Muscle layer of duodenum (tissue), 2 donors: ENCODE measurements around the gene PNP.
"Not testable (repeated sequence)": the region's sequence is repeated elsewhere in the genome, so short reads cannot be mapped to it uniquely, and the experiment has no call there.

Source experiments
- H3K27ac ChIP-seq: one replicate; pipeline ENCODE4 v1.7.0; 2013; ENCODE audit warnings: mild to moderate bottlenecking, low read length
- H3K27me3 ChIP-seq: one replicate; pipeline ENCODE4 v1.7.0; 2013; ENCODE audit warnings: low read depth, mild to moderate bottlenecking, control low read depth, low read length
- H3K36me3 ChIP-seq, 2 donors: one replicate each; pipeline ENCODE4 v1.7.0; 2013; ENCODE audit warnings: low read length in 2 of 2, control low read depth in 1 of 2, mild to moderate bottlenecking in 1 of 2; ENCODE audit not compliant: insufficient read depth in 2 of 2, control insufficient read depth in 1 of 2
- H3K4me1 ChIP-seq, 2 donors: one replicate each; pipeline ENCODE4 v1.7.0; 2013; ENCODE audit warnings: low read length in 2 of 2, mild to moderate bottlenecking in 2 of 2, control low read depth in 1 of 2, moderate library complexity in 1 of 2; ENCODE audit not compliant: insufficient read depth in 2 of 2, control insufficient read depth in 1 of 2
- H3K4me3 ChIP-seq, 2 donors: one replicate each; pipeline ENCODE4 v1.7.0; 2013; ENCODE audit warnings: low read length in 2 of 2, low read depth in 1 of 2, mild to moderate bottlenecking in 1 of 2
- H3K9me3 ChIP-seq, 2 donors: one replicate each; pipeline ENCODE4 v1.7.0; 2013; ENCODE audit warnings: low read length in 2 of 2, control low read depth in 1 of 2, mild to moderate bottlenecking in 1 of 2; ENCODE audit not compliant: control insufficient read depth in 1 of 2
- donor health status: healthy.

PNP gene

GRCh38 chr14:20435582-20436362, 33.4 kb upstream of the PNP start, which contains the start of gene KLHL33:
Gene KLHL33 (minus strand): TSS chr14:20436166. CDS start chr14:20435811, 355 bp downstream.
- Histone ChIP-seq H3K36me3 (no peaks in the 10 kb centered on the region), H3K27me3 (no peaks in the 10 kb centered on the region), H3K4me1 (peaks cover 0 to 9% of the 10 kb centered on the region in 2 donors), H3K27ac (no peak within 1 kb of the TSS), H3K4me3 (peak within 1 kb of the TSS; percentile 31 to 67), H3K9me3 (no peaks in the 10 kb centered on the region)

- Histone ChIP-seq H3K27ac (no peak overlapping the region), H3K4me3 (no peak overlapping the region), H3K4me1 (peaks cover 0 to 9% of the 10 kb centered on the region in 2 donors), H3K9me3 (no peaks in the 10 kb centered on the region), H3K36me3 (no peaks in the 10 kb centered on the region), H3K27me3 (no peaks in the 10 kb centered on the region)
Measured at GRCh38 chr14:20436363-20436755, 32.8 kb upstream of the PNP start.

DNA sequence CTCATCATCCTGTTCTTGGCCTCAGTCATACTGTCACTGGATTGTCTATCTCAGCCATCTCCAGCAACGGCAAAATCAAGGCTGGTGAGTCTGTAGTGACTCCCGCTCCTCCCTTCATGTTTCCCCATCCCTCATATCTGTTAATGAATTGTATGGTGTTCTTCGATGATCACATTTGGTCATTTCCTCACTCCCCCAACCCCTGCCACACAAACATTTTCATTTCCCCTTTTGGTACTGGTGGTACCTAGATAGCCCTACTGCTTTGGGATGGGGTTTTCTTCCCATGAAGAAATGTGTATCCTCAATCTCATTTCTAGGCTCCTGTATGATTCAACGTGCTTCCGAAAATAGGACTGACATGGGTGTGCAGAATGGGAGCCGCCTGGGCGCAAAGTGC, 30.5 kb upstream of the PNP start:
- Histone ChIP-seq H3K4me3 (no peak overlapping the region), H3K36me3 (no peaks in the 10 kb centered on the region), H3K27me3 (no peaks in the 10 kb centered on the region), H3K9me3 (no peaks in the 10 kb centered on the region), H3K4me1 (peaks cover 0 to 9% of the 10 kb centered on the region in 2 donors), H3K27ac (no peak overlapping the region)

DNA sequence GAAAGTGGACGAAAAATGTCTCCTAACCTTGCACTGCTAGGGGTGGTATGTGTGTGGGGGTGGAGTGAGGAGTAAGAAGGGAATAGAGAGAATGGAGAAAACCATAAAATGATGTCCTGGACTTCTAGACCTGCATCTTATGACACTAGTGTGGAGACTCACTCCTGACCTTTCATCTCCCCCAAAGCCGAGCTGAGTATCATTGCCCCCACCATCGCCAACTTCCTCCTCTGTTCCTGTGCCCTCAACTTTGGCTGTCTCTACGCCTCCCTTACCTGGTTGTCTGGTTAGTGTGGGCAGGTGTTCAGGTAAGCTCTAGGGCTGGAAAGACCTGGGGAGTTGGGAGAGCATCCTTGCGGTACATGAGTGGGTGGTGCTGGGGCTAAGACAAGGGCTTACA, 28.7 kb upstream of the PNP start:
- no peaks in the 10 kb centered on the region for H3K27me3 ChIP-seq
- no peak overlapping the region for H3K27ac ChIP-seq
- H3K36me3 ChIP-seq = peaks cover 0 to 3% of the 10 kb centered on the region in 2 donors
- no peak overlapping the region for H3K4me3 ChIP-seq
- H3K9me3 ChIP-seq = no peaks in the 10 kb centered on the region
- no peaks in the 10 kb centered on the region for H3K4me1 ChIP-seq

DNA sequence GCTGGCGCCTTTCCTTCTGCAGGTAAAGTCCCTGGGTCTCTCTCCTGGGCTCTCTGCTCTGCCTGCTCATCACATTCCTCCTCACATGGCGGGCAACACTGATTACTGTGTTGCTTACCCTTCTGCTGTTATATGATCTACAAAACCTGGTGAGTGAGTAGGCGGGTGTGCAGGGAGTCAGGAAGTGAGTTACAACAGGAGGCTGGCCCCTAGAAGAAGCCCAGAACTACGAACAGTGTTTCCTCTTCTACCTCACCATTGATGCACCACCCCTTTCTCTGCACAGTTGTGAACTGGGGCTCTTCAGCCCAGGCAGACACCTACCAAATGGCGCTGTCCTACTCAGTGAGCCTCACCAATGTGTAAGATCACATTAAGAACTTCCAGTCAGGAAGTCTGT, 28.3 kb upstream of the PNP start:
- Histone ChIP-seq H3K9me3 (no peaks in the 10 kb centered on the region), H3K4me1 (no peaks in the 10 kb centered on the region), H3K27me3 (no peaks in the 10 kb centered on the region), H3K4me3 (no peak overlapping the region), H3K36me3 (peaks cover 0 to 7% of the 10 kb centered on the region in 2 donors), H3K27ac (no peak overlapping the region)

DNA sequence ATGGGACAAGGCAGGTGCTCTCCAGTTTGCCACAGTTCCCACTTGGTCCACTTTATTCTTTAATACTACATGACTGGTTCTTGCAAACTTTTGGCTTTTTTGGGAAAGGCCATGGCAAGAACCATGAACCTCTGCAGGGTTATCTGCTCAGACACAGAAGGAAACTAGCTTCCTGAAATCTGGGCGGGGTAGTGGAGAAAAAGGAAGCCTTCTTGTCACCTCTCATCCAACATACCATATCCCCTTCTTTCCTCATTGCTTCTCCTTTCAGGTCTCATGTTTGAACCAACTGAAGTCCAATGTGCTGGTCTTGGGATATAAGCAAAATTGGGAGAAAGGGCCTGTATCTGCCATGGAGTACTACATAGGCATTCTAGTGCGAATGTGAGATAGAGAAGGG, 27.7 kb upstream of the PNP start:
- H3K27ac ChIP-seq = no peak overlapping the region

GRCh38 chr14:20443650-20444049, 25.6 kb upstream of the PNP start:
- H3K27me3 ChIP-seq, H3K4me1 ChIP-seq, H3K9me3 ChIP-seq, H3K4me3 ChIP-seq, H3K27ac ChIP-seq: not testable (repeated sequence)
- peaks cover 23 to 34% of the 10 kb centered on the region in 2 donors for H3K36me3 ChIP-seq

More for the DNA sequence above, 27.7 kb upstream of the PNP start:
- peaks cover under 1 to 13% of the 10 kb centered on the region in 2 donors for H3K36me3 ChIP-seq
- no peaks in the 10 kb centered on the region for H3K9me3 ChIP-seq
- H3K4me1 ChIP-seq = no peaks in the 10 kb centered on the region
- H3K4me3 ChIP-seq = no peak overlapping the region
- H3K27me3 ChIP-seq = no peaks in the 10 kb centered on the region

GRCh38 chr14:20446889-20447288, 22.3 kb upstream of the PNP start:
- H3K27me3 ChIP-seq = no peaks in the 10 kb centered on the region
- H3K4me1 ChIP-seq = no peaks in the 10 kb centered on the region
- peaks cover 43 to 63% of the 10 kb centered on the region in 2 donors for H3K36me3 ChIP-seq
- no peak overlapping the region for H3K4me3 ChIP-seq
- no peaks in the 10 kb centered on the region for H3K9me3 ChIP-seq
- no peak overlapping the region for H3K27ac ChIP-seq

GRCh38 chr14:20452831-20453230, 16.4 kb upstream of the PNP start:
- Histone ChIP-seq H3K4me1 (peaks cover 10 to 29% of the 10 kb centered on the region in 2 donors), H3K36me3 (peaks cover 48 to 57% of the 10 kb centered on the region in 2 donors)
- not testable (repeated sequence) for H3K27ac ChIP-seq, H3K4me3 ChIP-seq, H3K27me3 ChIP-seq, H3K9me3 ChIP-seq

GRCh38 chr14:20454516-20455354, 14.5 kb upstream of the PNP start, which contains the start of the genes APEX1 and OSGEP:
Gene APEX1 (plus strand): TSS chr14:20455226. CDS start chr14:20455646, 420 bp downstream.
Gene OSGEP (minus strand): TSS chr14:20454812. CDS start chr14:20454683, 129 bp downstream.
- Histone ChIP-seq H3K36me3 (peaks cover 48 to 56% of the 10 kb centered on the region in 2 donors), H3K4me1 (peaks cover 11 to 44% of the 10 kb centered on the region in 2 donors), H3K27ac (peak within 1 kb of the TSS; percentile 98), H3K9me3 (no peaks in the 10 kb centered on the region), H3K27me3 (no peaks in the 10 kb centered on the region), H3K4me3 (peak within 1 kb of the TSS; percentile 92 to 98)
